Measurements from ENCODE around the gene FHOD3. TPM values are rescaled to one million over a fixed set of nuclear protein-coding genes. Genes with fewer than 3 reads are reported as not detected.

Gene FHOD3
- total and polyA plus RNA-seq, 4 donors, result 6.2 to 42.0 (median 20.4) TPM

GRCh38 chr18:36503477-36503876, 206.0 kb downstream of the FHOD3 start:
- H3K9me3 ChIP-seq (ENCODE audit: control insufficient read depth, low read length), result no peaks in the 10 kb centered on the region
- WGBS, 2 donors, result 76 to 91% methylated on average over 3 of the region's 3 CpGs
- ATAC-seq (ENCODE audit: low FRiP score) (no peak), DNase-seq (no peak)
- intact Hi-C loops (cut with DNase I), result no loop called here
- no peak overlapping the region for H3K4me3 ChIP-seq (ENCODE audit: low read length in 2 of 2)
- no peaks in the 10 kb centered on the region for H3K27me3 ChIP-seq (ENCODE audit: control insufficient read depth in 1 of 2, insufficient read depth in 2 of 2, low read length in 1 of 2)
- no peaks in the 10 kb centered on the region for H3K4me1 ChIP-seq (ENCODE audit: control insufficient read depth in 1 of 2, insufficient read depth in 2 of 2, low read length in 2 of 2)
- H3K36me3 ChIP-seq (ENCODE audit: control insufficient read depth in 1 of 2, insufficient read depth in 2 of 2, low read length in 1 of 2), result no peaks in the 10 kb centered on the region
- H3K27ac ChIP-seq (ENCODE audit: low read depth in 1 of 2, low read length in 2 of 2), result no peak overlapping the region

DNA sequence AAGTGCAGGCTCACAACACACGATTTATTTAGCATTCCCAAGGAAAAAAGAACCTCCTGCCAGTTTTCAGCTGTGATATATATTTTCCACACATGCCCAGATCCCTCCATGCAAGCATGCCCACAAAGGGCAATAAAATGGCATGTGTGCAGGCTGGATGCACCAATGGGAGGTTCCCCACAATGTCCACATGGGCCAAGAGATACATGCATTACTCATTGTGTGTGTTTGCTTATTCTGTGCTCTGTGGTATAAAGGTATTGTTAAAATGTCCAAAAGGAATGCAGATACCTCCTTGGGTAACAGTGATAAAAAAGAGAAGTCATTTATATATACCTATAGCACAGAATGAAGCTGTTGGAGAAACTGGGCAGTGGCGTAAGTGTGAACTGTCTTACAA, 207.4 kb downstream of the FHOD3 start:
- no peak for ATAC-seq (ENCODE audit: low FRiP score)
- intact Hi-C loops (cut with DNase I), result no loop called here
- Histone ChIP-seq H3K4me1 (ENCODE audit: control insufficient read depth in 1 of 2, insufficient read depth in 2 of 2, low read length in 2 of 2) (no peaks in the 10 kb centered on the region), H3K9me3 (ENCODE audit: control insufficient read depth, low read length) (no peaks in the 10 kb centered on the region), H3K4me3 (ENCODE audit: low read length in 2 of 2) (no peak overlapping the region), H3K36me3 (ENCODE audit: control insufficient read depth in 1 of 2, insufficient read depth in 2 of 2, low read length in 1 of 2) (no peaks in the 10 kb centered on the region), H3K27ac (ENCODE audit: low read depth in 1 of 2, low read length in 2 of 2) (no peak overlapping the region), H3K27me3 (ENCODE audit: control insufficient read depth in 1 of 2, insufficient read depth in 2 of 2, low read length in 1 of 2) (no peaks in the 10 kb centered on the region)
- WGBS, 2 donors, result 77 to 84% methylated on average over 2 of the region's 2 CpGs
- no peak for DNase-seq

- no peaks in the 10 kb centered on the region for H3K9me3 ChIP-seq (ENCODE audit: control insufficient read depth, low read length)
- H3K4me3 ChIP-seq (ENCODE audit: low read length in 2 of 2), result no peak overlapping the region
- H3K4me1 ChIP-seq (ENCODE audit: control insufficient read depth in 1 of 2, insufficient read depth in 2 of 2, low read length in 2 of 2), result no peaks in the 10 kb centered on the region
- H3K27ac ChIP-seq (ENCODE audit: low read depth in 1 of 2, low read length in 2 of 2), result no peak overlapping the region
- intact Hi-C loops (cut with DNase I), result no loop called here
- WGBS, 2 donors, result 86 to 94% methylated on average over 1 of the region's 1 CpG
- no peak for DNase-seq
- H3K27me3 ChIP-seq (ENCODE audit: control insufficient read depth in 1 of 2, insufficient read depth in 2 of 2, low read length in 1 of 2), result no peaks in the 10 kb centered on the region
- no peak for ATAC-seq (ENCODE audit: low FRiP score)
- no peaks in the 10 kb centered on the region for H3K36me3 ChIP-seq (ENCODE audit: control insufficient read depth in 1 of 2, insufficient read depth in 2 of 2, low read length in 1 of 2)
These were observed 208.2 kb downstream of the FHOD3 start for GRCh38 chr18:36505665-36506064.

DNA sequence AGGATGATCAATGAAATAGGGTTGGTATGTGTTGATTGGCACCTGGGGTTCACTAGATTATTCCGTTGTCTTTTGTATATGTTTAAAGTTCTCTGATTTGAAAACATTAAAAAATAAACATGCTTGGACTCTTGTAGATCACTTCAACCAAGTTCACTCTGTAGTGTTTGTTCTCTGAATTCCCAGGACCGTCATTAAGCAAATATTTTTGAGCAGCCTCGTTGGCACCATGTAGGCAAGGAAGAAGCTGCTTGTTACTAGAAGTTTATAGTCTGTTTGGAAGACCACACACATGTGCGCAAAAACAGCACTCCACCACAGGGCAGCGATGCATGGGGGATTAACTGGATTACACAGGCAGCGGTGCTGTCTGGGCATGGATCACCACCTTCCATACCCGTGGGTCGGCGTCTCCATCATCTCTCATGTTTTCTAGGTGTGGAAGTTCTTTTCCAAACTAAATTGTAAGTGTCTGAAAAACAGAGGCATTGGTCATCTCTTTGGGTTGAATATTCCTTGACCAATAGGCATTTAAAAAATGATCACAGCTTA, 212.2 kb downstream of the FHOD3 start:
- Histone ChIP-seq H3K27ac (ENCODE audit: low read depth in 1 of 2, low read length in 2 of 2) (no peak overlapping the region), H3K36me3 (ENCODE audit: control insufficient read depth in 1 of 2, insufficient read depth in 2 of 2, low read length in 1 of 2) (no peaks in the 10 kb centered on the region), H3K4me3 (ENCODE audit: low read length in 2 of 2) (no peak overlapping the region), H3K27me3 (ENCODE audit: control insufficient read depth in 1 of 2, insufficient read depth in 2 of 2, low read length in 1 of 2) (no peaks in the 10 kb centered on the region), H3K4me1 (ENCODE audit: control insufficient read depth in 1 of 2, insufficient read depth in 2 of 2, low read length in 2 of 2) (no peaks in the 10 kb centered on the region), H3K9me3 (ENCODE audit: control insufficient read depth, low read length) (no peaks in the 10 kb centered on the region)
- no peak for DNase-seq
- 59 to 69% methylated on average over 9 of the region's 9 CpGs for WGBS, 2 donors
- ATAC-seq (ENCODE audit: low FRiP score), result no peak
- intact Hi-C loops (cut with DNase I), result no loop called here

- 65% methylated on average over 5 of the region's 5 CpGs for WGBS, 2 donors
- no peaks in the 10 kb centered on the region for H3K9me3 ChIP-seq (ENCODE audit: control insufficient read depth, low read length)
- no peaks in the 10 kb centered on the region for H3K36me3 ChIP-seq (ENCODE audit: control insufficient read depth in 1 of 2, insufficient read depth in 2 of 2, low read length in 1 of 2)
- intact Hi-C loops (cut with DNase I), result no loop called here
- no peak overlapping the region for H3K4me3 ChIP-seq (ENCODE audit: low read length in 2 of 2)
- H3K27me3 ChIP-seq (ENCODE audit: control insufficient read depth in 1 of 2, insufficient read depth in 2 of 2, low read length in 1 of 2), result no peaks in the 10 kb centered on the region
- DNase-seq (no peak), ATAC-seq (ENCODE audit: low FRiP score) (no peak)
- no peaks in the 10 kb centered on the region for H3K4me1 ChIP-seq (ENCODE audit: control insufficient read depth in 1 of 2, insufficient read depth in 2 of 2, low read length in 2 of 2)
- H3K27ac ChIP-seq (ENCODE audit: low read depth in 1 of 2, low read length in 2 of 2), result no peak overlapping the region
These were observed 214.4 kb downstream of the FHOD3 start for GRCh38 chr18:36511791-36512352.

- intact Hi-C loops (cut with DNase I), result no loop called here
- no peaks in the 10 kb centered on the region for H3K27me3 ChIP-seq (ENCODE audit: control insufficient read depth in 1 of 2, insufficient read depth in 2 of 2, low read length in 1 of 2)
- no peak for ATAC-seq (ENCODE audit: low FRiP score)
- no peak overlapping the region for H3K27ac ChIP-seq (ENCODE audit: low read depth in 1 of 2, low read length in 2 of 2)
- 70 to 73% methylated on average over 5 of the region's 5 CpGs for WGBS, 2 donors
- no peak overlapping the region for H3K4me3 ChIP-seq (ENCODE audit: low read length in 2 of 2)
- DNase-seq, result no peak
- no peaks in the 10 kb centered on the region for H3K9me3 ChIP-seq (ENCODE audit: control insufficient read depth, low read length)
- no peaks in the 10 kb centered on the region for H3K4me1 ChIP-seq (ENCODE audit: control insufficient read depth in 1 of 2, insufficient read depth in 2 of 2, low read length in 2 of 2)
- no peaks in the 10 kb centered on the region for H3K36me3 ChIP-seq (ENCODE audit: control insufficient read depth in 1 of 2, insufficient read depth in 2 of 2, low read length in 1 of 2)
These were observed 216.0 kb downstream of the FHOD3 start for GRCh38 chr18:36513556-36513955.

DNA sequence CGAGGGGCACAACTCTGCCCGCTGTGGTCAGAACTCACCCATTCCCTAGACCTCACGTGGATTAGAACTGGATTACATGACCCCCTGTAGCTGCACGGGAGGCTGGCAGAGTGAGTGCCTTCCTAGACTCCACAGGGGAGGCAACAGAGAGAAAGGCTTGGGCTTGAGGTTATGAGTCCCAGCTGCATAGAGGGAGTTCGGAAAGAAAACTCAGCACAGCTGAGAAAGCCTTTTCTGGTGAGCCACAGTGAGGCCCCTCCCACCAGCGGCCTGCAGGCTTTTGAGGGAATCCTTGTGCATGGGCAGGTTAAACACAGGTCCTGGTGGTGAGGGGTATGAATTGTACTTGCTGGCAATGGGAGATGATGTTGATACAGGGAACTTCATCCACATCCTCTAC, 217.3 kb downstream of the FHOD3 start:
- intact Hi-C loops (cut with DNase I), result no loop called here
- no peak for ATAC-seq (ENCODE audit: low FRiP score)
- no peak for DNase-seq
- Histone ChIP-seq H3K4me1 (ENCODE audit: control insufficient read depth in 1 of 2, insufficient read depth in 2 of 2, low read length in 2 of 2) (peaks cover 0 to 2% of the 10 kb centered on the region in 2 donors), H3K9me3 (ENCODE audit: control insufficient read depth, low read length) (no peaks in the 10 kb centered on the region), H3K36me3 (ENCODE audit: control insufficient read depth in 1 of 2, insufficient read depth in 2 of 2, low read length in 1 of 2) (no peaks in the 10 kb centered on the region), H3K4me3 (ENCODE audit: low read length in 2 of 2) (no peak overlapping the region), H3K27me3 (ENCODE audit: control insufficient read depth in 1 of 2, insufficient read depth in 2 of 2, low read length in 1 of 2) (no peaks in the 10 kb centered on the region), H3K27ac (ENCODE audit: low read depth in 1 of 2, low read length in 2 of 2) (no peak overlapping the region)
- 91 to 92% methylated on average over 6 of the region's 6 CpGs for WGBS, 2 donors

DNA sequence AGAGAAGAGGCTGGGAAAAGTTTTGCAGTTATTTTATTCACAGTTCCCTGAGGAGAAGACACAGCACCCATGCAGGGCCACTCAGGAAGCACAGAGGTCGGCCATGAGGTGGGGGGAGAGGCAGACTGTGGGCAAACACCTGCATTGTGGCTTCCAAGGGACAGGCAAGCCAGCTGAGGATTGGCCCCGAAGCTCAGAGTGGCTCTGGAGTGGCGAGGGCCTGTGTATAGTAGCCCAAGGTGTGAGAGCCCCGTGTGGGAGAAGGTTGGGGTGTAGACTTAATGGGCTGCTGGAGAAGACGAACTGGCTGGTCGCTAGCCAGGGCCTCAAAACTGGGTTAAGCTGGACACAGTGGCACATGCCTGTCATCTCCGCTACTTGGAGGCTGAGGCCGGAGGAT, 218.7 kb downstream of the FHOD3 start:
- Histone ChIP-seq H3K27ac (ENCODE audit: low read depth in 1 of 2, low read length in 2 of 2) (no peak overlapping the region), H3K36me3 (ENCODE audit: control insufficient read depth in 1 of 2, insufficient read depth in 2 of 2, low read length in 1 of 2) (no peaks in the 10 kb centered on the region), H3K4me1 (ENCODE audit: control insufficient read depth in 1 of 2, insufficient read depth in 2 of 2, low read length in 2 of 2) (peaks cover 0 to 2% of the 10 kb centered on the region in 2 donors), H3K27me3 (ENCODE audit: control insufficient read depth in 1 of 2, insufficient read depth in 2 of 2, low read length in 1 of 2) (no peaks in the 10 kb centered on the region), H3K9me3 (ENCODE audit: control insufficient read depth, low read length) (no peaks in the 10 kb centered on the region), H3K4me3 (ENCODE audit: low read length in 2 of 2) (no peak overlapping the region)
- DNase-seq, result no peak
- intact Hi-C loops (cut with DNase I), result no loop called here
- ATAC-seq (ENCODE audit: low FRiP score), result no peak
- WGBS, 2 donors, result 94 to 96% methylated on average over 8 of the region's 8 CpGs

DNA sequence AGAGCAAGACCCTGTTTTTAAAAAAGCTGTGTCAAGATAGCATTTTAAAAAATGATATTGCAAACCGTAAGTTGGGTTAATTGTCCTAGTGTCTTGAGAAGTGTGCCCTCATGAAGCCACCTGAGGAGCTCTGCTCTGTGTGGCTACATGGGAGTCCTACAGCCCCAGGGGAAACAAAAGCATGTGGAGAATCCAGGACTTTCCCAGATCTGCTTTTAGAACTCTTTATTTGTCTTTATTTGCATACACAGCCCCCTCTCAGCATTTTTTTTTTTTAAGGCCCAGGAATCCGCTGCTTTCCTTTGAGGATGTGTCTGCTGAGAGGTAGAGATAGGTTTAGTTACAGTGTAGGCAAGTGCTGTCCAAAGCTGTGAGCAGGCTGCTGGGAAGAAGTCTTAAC, 219.2 kb downstream of the FHOD3 start:
- Histone ChIP-seq H3K4me1 (ENCODE audit: control insufficient read depth in 1 of 2, insufficient read depth in 2 of 2, low read length in 2 of 2) (peaks cover 0 to 2% of the 10 kb centered on the region in 2 donors), H3K27me3 (ENCODE audit: control insufficient read depth in 1 of 2, insufficient read depth in 2 of 2, low read length in 1 of 2) (no peaks in the 10 kb centered on the region), H3K27ac (ENCODE audit: low read depth in 1 of 2, low read length in 2 of 2) (no peak overlapping the region), H3K4me3 (ENCODE audit: low read length in 2 of 2) (no peak overlapping the region), H3K36me3 (ENCODE audit: control insufficient read depth in 1 of 2, insufficient read depth in 2 of 2, low read length in 1 of 2) (no peaks in the 10 kb centered on the region), H3K9me3 (ENCODE audit: control insufficient read depth, low read length) (no peaks in the 10 kb centered on the region)
- DNase-seq, result no peak
- intact Hi-C loops (cut with DNase I), result no loop called here
- 94 to 96% methylated on average over 2 of the region's 2 CpGs for WGBS, 2 donors
- ATAC-seq (ENCODE audit: low FRiP score), result no peak
